ENCODE results near the gene NPM1.

The NPM1 gene

DNA sequence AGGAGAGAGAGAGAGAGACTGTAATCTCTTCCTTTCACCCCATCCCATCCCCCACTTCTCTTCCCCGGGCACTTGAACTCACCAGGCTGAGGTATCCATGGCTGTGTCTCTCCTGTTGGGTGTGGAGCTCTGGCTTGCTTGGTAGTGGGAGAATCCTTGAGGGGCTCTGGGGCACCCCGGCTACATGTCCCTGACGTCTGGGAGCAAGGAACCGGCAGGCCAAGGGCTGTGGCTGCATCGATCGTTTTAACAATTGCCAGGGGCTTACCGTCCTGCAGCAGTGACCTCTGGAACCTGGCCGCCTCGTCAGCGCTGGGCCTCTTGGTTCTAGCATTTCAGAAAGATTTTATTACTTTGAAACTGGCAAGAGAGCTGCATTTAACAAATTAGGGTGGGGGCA, 61.8 kb downstream of the NPM1 start:
- H3K4me1 ChIP-seq = peaks cover 0 to 7% (median 3%) of the 10 kb centered on the region in 4 donors
- no peak overlapping the region for H3K27ac ChIP-seq
- TF ChIP-seq, protein P1, sequence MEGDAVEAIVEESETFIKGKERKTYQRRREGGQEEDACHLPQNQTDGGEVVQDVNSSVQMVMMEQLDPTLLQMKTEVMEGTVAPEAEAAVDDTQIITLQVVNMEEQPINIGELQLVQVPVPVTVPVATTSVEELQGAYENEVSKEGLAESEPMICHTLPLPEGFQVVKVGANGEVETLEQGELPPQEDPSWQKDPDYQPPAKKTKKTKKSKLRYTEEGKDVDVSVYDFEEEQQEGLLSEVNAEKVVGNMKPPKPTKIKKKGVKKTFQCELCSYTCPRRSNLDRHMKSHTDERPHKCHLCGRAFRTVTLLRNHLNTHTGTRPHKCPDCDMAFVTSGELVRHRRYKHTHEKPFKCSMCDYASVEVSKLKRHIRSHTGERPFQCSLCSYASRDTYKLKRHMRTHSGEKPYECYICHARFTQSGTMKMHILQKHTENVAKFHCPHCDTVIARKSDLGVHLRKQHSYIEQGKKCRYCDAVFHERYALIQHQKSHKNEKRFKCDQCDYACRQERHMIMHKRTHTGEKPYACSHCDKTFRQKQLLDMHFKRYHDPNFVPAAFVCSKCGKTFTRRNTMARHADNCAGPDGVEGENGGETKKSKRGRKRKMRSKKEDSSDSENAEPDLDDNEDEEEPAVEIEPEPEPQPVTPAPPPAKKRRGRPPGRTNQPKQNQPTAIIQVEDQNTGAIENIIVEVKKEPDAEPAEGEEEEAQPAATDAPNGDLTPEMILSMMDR (IDR thresholded peaks at IDR 0.05) = no peak
- no peaks in the 10 kb centered on the region for H3K27me3 ChIP-seq
- H3K36me3 ChIP-seq = no peaks in the 10 kb centered on the region
- no peak overlapping the region for H3K4me3 ChIP-seq
- no peaks in the 10 kb centered on the region for H3K9me3 ChIP-seq
- no peak for DNase-seq
- intact Hi-C loops (cut with DNase I; ENCODE audit: low total_unique reads) = no loop called here

DNA sequence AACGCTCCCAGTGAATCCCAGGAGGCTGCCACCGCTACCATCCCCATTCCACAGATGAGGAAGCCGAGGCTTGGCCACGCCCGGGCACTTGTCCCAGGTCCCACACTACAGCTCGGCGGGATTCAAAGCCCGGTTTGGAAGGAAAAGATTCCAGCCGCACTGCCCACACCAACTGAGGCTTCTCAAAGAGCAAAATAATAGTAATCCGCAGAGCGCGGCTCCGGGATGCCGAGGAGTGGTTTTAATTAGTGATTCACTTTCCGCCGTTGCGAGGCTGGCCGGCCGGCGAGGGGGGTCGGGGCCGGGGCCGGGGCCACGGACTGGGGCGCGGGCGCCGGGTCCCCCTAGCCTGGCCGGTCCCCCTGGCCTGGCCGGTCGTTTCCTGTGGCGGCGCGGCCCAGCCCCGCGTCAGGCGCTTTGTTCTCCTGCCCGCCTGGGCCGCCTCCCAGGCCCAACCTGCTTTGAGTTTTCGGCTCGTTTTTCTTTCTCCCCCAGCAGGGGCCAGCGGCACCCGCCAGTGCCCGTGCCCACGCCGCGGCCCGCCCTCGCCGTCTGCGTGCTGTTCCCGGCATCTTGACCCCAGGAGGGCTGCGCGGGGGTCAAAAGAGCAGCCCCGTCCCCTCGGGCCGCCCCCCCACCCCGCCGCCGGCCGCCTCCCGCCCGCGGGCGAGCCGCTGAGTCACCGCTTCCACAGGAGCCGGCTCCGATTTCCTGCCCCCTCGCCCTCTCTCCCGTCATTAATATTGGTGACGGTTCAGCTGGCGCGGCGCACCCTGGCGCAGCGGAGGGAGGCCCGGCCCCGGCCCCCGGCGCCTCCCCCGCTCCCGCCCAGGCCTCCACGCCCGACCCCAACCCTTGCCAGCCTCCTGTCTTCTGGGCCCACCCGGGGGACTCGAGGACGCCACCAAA, 63.0 kb downstream of the NPM1 start:
- DNase-seq = peak; percentile 54 to 80
- Histone ChIP-seq H3K4me1 (peaks cover 0 to 6% (median 3%) of the 10 kb centered on the region in 4 donors), H3K4me3 (peak overlapping the region; percentile 43 to 46), H3K27ac (peak overlapping the region; percentile 72 to 75), H3K36me3 (no peaks in the 10 kb centered on the region), H3K27me3 (no peaks in the 10 kb centered on the region), H3K9me3 (no peaks in the 10 kb centered on the region)
- intact Hi-C loops (cut with DNase I; ENCODE audit: low total_unique reads) = no loop called here
- TF ChIP-seq, protein P1 (IDR thresholded peaks at IDR 0.05) = no peak

DNA sequence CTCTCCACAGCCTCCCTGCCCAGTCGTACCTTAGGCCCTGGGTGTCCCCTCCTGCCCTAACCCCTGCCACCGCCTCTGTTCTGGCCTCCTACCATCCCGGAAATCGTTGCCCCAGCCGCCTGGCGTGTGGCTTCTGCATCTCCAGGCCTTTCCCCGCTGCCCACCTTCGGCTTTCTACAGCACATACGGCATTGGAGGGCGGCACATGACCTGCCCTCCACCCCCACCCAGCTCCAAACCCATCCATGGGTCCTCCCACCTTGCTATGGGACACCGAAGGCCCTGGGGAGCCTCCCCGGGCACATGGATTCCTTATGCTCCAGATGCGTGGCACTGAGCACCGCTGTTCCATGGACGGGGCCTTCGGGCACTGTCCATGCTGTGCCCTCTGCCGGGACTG, 63.8 kb downstream of the NPM1 start:
- intact Hi-C loops (cut with DNase I; ENCODE audit: low total_unique reads) = no loop called here

DNA sequence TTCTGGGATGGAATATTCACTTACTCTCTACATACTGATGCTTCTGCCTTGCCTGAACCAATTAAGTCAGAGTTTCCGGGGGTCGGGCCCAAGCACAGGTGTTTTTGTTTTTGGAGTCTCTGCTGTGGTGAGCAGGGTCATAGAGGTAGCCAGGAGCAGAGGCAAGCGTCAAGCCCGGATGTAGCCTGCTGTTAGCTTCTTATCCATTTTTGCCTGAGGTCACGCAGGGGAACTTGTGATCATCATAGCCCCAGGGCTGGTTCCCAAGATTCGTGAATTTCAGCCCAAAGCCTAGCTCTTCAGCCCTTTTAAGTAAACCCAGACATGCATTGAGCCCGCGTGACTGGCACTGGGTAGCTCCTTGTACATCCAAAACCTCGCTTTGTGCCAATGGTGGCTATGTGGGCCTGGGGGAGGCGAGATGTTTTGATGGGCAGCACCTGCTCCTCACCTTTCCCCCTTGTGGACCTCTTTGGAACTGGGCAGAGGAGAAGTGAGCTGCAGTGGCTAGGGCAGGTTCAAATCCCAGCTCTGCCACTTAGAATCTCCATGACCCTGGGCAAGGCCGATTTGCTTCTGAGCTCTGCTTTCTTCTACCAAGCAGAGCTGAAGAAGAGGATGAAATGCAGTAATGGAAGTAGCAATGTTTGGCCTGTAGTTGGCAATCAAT, 65.5 kb downstream of the NPM1 start:
- H3K4me1 ChIP-seq = peaks cover 0 to 6% (median 0%) of the 10 kb centered on the region in 4 donors
- no peaks in the 10 kb centered on the region for H3K36me3 ChIP-seq
- no peak overlapping the region for H3K4me3 ChIP-seq
- no peaks in the 10 kb centered on the region for H3K9me3 ChIP-seq
- intact Hi-C loops (cut with DNase I; ENCODE audit: low total_unique reads) = no loop called here
- TF ChIP-seq, protein P1 (IDR thresholded peaks at IDR 0.05) = no peak
- H3K27me3 ChIP-seq = no peaks in the 10 kb centered on the region
- no peak overlapping the region for H3K27ac ChIP-seq
- DNase-seq = no peak

More for the DNA sequence above, 63.8 kb downstream of the NPM1 start:
- H3K27ac ChIP-seq = peak overlapping the region; percentile 72 to 75
- peak overlapping the region; percentile 43 to 46 for H3K4me3 ChIP-seq
- H3K27me3 ChIP-seq = no peaks in the 10 kb centered on the region
- H3K4me1 ChIP-seq = peaks cover 0 to 6% (median 0%) of the 10 kb centered on the region in 4 donors
- no peaks in the 10 kb centered on the region for H3K9me3 ChIP-seq
- no peak for DNase-seq
- no peaks in the 10 kb centered on the region for H3K36me3 ChIP-seq
- TF ChIP-seq, protein P1 (IDR thresholded peaks at IDR 0.05) = no peak

GRCh38 chr5:171453988-171454387, 66.3 kb downstream of the NPM1 start:
- no peak for DNase-seq
- H3K27me3 ChIP-seq = no peaks in the 10 kb centered on the region
- no peak overlapping the region for H3K4me3 ChIP-seq
- intact Hi-C loops (cut with DNase I; ENCODE audit: low total_unique reads) = no loop called here
- peaks cover 0 to 6% (median 0%) of the 10 kb centered on the region in 4 donors for H3K4me1 ChIP-seq
- no peaks in the 10 kb centered on the region for H3K9me3 ChIP-seq
- TF ChIP-seq, protein P1 (IDR thresholded peaks at IDR 0.05) = no peak
- H3K27ac ChIP-seq = no peak overlapping the region
- no peaks in the 10 kb centered on the region for H3K36me3 ChIP-seq
